Measurements from ENCODE around the gene CAPZA2. TPM values are rescaled to one million over a fixed set of nuclear protein-coding genes. Genes with fewer than 3 reads are reported as not detected.

CAPZA2 gene
- total RNA-seq, 1 donor from 2014 or later = 231 TPM

DNA sequence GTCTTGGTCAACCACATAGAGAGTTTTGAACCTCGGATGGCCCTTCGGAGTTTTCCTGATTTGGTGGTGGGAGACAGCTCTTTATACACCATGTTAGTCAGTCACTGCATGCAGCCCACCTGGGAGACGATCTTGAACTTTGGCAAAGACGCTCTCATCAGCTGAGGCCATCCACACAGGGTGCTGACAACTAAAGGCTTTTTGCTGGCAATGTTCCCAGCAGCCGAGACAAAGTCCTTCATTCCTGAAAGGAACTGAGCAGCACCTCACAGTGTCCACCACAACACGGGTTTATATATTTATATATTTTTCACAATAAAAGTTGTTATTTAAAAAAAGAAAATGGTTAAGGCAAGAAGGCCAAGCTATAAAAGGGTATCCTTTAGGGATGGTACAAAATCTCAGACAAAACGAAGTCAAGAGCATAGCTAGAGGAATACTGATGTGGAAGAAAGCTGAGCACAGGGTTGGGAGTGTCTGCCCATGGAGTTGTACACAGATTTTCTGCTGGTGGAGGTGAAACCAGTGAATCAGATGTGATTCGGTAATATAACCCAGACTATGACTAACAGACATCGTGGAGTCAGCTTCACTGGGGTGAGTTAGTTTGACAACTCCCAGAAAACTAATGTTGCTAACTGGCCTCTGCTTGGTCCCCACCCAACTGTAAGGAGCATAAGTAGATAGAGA lies 27.4 kb upstream of the CAPZA2 start:
- H3K4me3 Mint-ChIP-seq (ENCODE audit: unreplicated experiment) = no peak overlapping the region
- H3K27me3 Mint-ChIP-seq (ENCODE audit: low read depth) = no peaks in the 10 kb centered on the region
- no peak for DNase-seq (ENCODE audit: low spot score)
- no peaks in the 10 kb centered on the region for H3K9me3 Mint-ChIP-seq (ENCODE audit: low read depth)
- peaks cover 5% of the 10 kb centered on the region for H3K4me1 Mint-ChIP-seq (ENCODE audit: low read depth)
- TF ChIP-seq, protein P1, sequence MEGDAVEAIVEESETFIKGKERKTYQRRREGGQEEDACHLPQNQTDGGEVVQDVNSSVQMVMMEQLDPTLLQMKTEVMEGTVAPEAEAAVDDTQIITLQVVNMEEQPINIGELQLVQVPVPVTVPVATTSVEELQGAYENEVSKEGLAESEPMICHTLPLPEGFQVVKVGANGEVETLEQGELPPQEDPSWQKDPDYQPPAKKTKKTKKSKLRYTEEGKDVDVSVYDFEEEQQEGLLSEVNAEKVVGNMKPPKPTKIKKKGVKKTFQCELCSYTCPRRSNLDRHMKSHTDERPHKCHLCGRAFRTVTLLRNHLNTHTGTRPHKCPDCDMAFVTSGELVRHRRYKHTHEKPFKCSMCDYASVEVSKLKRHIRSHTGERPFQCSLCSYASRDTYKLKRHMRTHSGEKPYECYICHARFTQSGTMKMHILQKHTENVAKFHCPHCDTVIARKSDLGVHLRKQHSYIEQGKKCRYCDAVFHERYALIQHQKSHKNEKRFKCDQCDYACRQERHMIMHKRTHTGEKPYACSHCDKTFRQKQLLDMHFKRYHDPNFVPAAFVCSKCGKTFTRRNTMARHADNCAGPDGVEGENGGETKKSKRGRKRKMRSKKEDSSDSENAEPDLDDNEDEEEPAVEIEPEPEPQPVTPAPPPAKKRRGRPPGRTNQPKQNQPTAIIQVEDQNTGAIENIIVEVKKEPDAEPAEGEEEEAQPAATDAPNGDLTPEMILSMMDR (IDR thresholded peaks at IDR 0.05) = no peak
- H3K27ac Mint-ChIP-seq (ENCODE audit: unreplicated experiment) = no peak overlapping the region
- no peaks in the 10 kb centered on the region for H3K36me3 Mint-ChIP-seq (ENCODE audit: low read depth)

DNA sequence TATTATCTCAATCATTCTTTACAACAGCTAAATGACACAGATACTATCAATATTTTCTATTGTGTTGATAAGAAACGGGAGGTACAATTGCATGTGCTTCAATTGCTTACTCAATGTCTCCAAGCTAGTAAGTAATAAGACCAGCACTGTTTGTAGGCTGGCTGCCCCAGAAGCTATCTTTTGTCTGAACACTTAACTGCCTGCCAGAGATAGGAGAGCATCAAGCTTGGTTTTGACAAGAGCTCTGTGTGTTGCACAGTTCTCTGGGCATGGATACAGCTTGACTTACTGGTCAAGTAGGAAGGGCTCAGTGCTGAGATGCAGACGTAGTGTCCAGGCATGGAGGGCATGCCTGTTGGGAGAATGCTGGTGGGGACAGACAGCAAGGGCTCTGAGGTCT lies 26.3 kb upstream of the CAPZA2 start:
- H3K4me1 Mint-ChIP-seq (ENCODE audit: low read depth) = peaks cover 5% of the 10 kb centered on the region
- no peak overlapping the region for H3K27ac Mint-ChIP-seq (ENCODE audit: unreplicated experiment)
- TF ChIP-seq, protein P1 (IDR thresholded peaks at IDR 0.05) = no peak
- H3K4me3 Mint-ChIP-seq (ENCODE audit: unreplicated experiment) = no peak overlapping the region
- H3K36me3 Mint-ChIP-seq (ENCODE audit: low read depth) = no peaks in the 10 kb centered on the region
- no peaks in the 10 kb centered on the region for H3K9me3 Mint-ChIP-seq (ENCODE audit: low read depth)
- no peaks in the 10 kb centered on the region for H3K27me3 Mint-ChIP-seq (ENCODE audit: low read depth)
- DNase-seq (ENCODE audit: low spot score) = no peak

DNA sequence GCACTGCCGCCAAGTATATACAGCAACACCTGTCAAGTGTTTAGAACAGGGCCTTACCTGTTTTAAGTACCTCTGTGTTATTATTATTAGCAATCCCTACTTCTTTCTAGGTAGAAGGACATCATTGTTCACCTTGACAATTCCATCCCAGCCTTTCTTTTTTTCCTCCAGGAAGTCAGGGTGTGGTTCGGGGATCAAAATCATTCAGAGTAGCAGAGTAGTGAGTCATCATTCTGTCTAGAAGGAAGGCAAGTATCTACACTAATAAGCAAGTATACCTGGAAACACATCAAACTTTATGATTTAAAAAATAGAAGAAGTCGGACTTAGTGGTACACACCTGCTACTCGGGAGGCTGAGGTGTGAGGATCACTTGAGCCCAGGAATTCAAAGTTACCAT lies 25.5 kb upstream of the CAPZA2 start:
- Mint-ChIP-seq H3K27ac (ENCODE audit: unreplicated experiment) (no peak overlapping the region), H3K4me3 (ENCODE audit: unreplicated experiment) (no peak overlapping the region), H3K27me3 (ENCODE audit: low read depth) (no peaks in the 10 kb centered on the region), H3K4me1 (ENCODE audit: low read depth) (peaks cover 5% of the 10 kb centered on the region), H3K9me3 (ENCODE audit: low read depth) (no peaks in the 10 kb centered on the region), H3K36me3 (ENCODE audit: low read depth) (no peaks in the 10 kb centered on the region)
- no peak for DNase-seq (ENCODE audit: low spot score)
- TF ChIP-seq, protein P1 (IDR thresholded peaks at IDR 0.05) = no peak

DNA sequence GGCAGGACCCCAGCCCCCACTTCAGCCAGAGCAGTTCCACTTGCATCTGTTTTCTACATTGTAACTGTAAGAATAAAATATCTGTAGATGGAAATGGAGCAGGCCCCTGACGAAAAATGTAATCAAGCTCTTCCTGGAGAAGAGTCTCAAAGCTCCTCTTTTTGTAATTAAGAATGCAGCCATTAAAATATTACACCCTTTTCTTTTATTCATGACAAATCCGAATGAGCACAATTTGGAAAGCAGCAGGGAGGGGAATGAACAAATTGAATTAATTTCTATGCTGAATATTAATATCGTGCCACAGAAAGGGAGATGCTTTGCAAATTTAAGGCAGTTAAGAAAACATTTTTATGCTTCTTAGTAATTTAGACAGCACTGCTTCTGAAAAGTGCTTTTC lies 24.8 kb upstream of the CAPZA2 start:
- DNase-seq (ENCODE audit: low spot score) = no peak
- Mint-ChIP-seq H3K4me3 (ENCODE audit: unreplicated experiment) (no peak overlapping the region), H3K27ac (ENCODE audit: unreplicated experiment) (no peak overlapping the region), H3K27me3 (ENCODE audit: low read depth) (peaks cover 2% of the 10 kb centered on the region), H3K4me1 (ENCODE audit: low read depth) (peaks cover 5% of the 10 kb centered on the region), H3K9me3 (ENCODE audit: low read depth) (no peaks in the 10 kb centered on the region), H3K36me3 (ENCODE audit: low read depth) (no peaks in the 10 kb centered on the region)
- TF ChIP-seq, protein P1 (IDR thresholded peaks at IDR 0.05) = no peak

DNA sequence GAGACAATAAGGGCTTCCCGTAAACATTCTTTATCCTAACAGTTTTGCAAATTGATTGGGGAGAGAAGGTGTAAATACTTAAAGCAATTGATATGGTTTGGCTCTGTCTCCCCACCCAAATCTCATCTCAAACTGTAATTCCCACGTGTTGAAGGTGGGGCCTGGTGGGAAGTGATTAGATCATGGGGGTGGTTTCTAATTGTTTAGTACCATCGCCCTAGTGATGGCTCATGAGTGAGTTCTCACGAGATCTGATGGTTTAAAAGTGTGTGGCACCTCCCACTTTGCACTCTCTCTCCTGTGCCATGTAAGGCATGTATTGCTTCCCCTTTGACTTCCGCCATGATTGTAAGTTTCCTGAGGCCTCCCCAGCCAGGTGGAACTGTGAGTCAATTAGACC lies 22.1 kb upstream of the CAPZA2 start:
- Mint-ChIP-seq H3K27ac (ENCODE audit: unreplicated experiment) (no peak overlapping the region), H3K27me3 (ENCODE audit: low read depth) (peaks cover 3% of the 10 kb centered on the region), H3K9me3 (ENCODE audit: low read depth) (no peaks in the 10 kb centered on the region), H3K4me3 (ENCODE audit: unreplicated experiment) (no peak overlapping the region), H3K36me3 (ENCODE audit: low read depth) (no peaks in the 10 kb centered on the region), H3K4me1 (ENCODE audit: low read depth) (no peaks in the 10 kb centered on the region)
- TF ChIP-seq, protein P1 (IDR thresholded peaks at IDR 0.05) = no peak
- no peak for DNase-seq (ENCODE audit: low spot score)

Measured in chondrocyte (in vitro differentiated cells).